SK-N-SH (cell line): ENCODE results near the gene TMEM167A. TPM values are rescaled to one million over a fixed set of nuclear protein-coding genes. Genes with fewer than 3 reads are reported as not detected.

Source experiments
- CTCF ChIA-PET: fragments of 300-600, 350-600 bp; formaldehyde crosslinking; extraction: SDS; loops from one replicate; lab custom pipeline; 2021; lab: Yijun Ruan, JAX
- POLR2A ChIA-PET: fragments of 350-600 bp; sonication (Branson Sonifier 250); formaldehyde crosslinking; extraction: SDS; loops from one replicate; lab custom pipeline; 2020; ENCODE audit warnings: antibody characterized with exemption, inconsistent platforms; lab: Yijun Ruan, JAX
- DNase-seq: peaks from one replicate; pipeline ENCODE4 v3.0.0; 2012
- H2AFZ ChIP-seq: fragments of 200-600 bp; sonication (generic); 2 replicates; pipeline ENCODE4 v1.8.1; 2016; ENCODE audit warnings: antibody characterized with exemption, mild to moderate bottlenecking, low read depth
- H3F3A ChIP-seq: fragments of 200-600 bp; sonication (generic); replicated peaks from 2 replicates; pipeline ENCODE3; 2016; ENCODE audit warnings: antibody characterized with exemption, mild to moderate bottlenecking; ENCODE audit not compliant: insufficient read depth
- H3K27ac ChIP-seq, 2 experiments: fragments of 200-500 bp in 1 of 2; fragments of 200-600 bp in 1 of 2; sonication (Bioruptor generic) in 1 of 2; sonication (generic), shearing (Covaris generic) in 1 of 2; 2 replicates each; pipeline versions ENCODE4 v1.5.1 to v1.6.1; 2014 to 2016; ENCODE audit warnings: low read depth in 2 of 2, inconsistent platforms in 1 of 2, low read length in 1 of 2, mild to moderate bottlenecking in 1 of 2, mixed read lengths in 1 of 2
- H3K27me3 ChIP-seq: fragments of 200-600 bp; sonication (generic), shearing (Covaris generic); 2 replicates; pipeline ENCODE4 v1.6.1; 2016; ENCODE audit warnings: mixed run types; ENCODE audit not compliant: insufficient read depth
- H3K36me3 ChIP-seq, 2 experiments: fragments of 200-500 bp in 1 of 2; fragments of 200-600 bp in 1 of 2; sonication (Bioruptor generic) in 1 of 2; sonication (generic) in 1 of 2; replicated peaks in 1 of 2; 2 replicates each; pipeline versions ENCODE3 to v1.5.1; 2014 to 2016; ENCODE audit warnings: low read length in 1 of 2, mild to moderate bottlenecking in 1 of 2; ENCODE audit not compliant: insufficient read depth in 2 of 2, control insufficient read depth in 1 of 2
- H3K4me1 ChIP-seq, 2 experiments: fragments of 200-500 bp in 1 of 2; fragments of 200-600 bp in 1 of 2; sonication (Bioruptor generic) in 1 of 2; sonication (generic), shearing (Covaris generic) in 1 of 2; 2 replicates each; pipeline versions ENCODE4 v1.5.1 to v1.6.1; 2014 to 2016; ENCODE audit warnings: low read depth in 1 of 2, low read length in 1 of 2, mixed run types in 1 of 2; ENCODE audit not compliant: insufficient read depth in 2 of 2, control insufficient read depth in 1 of 2
- H3K4me2 ChIP-seq: fragments of 200-600 bp; sonication (generic), shearing (Covaris generic); 2 replicates; pipeline ENCODE4 v1.6.1; 2017; ENCODE audit warnings: mixed run types
- H3K4me3 ChIP-seq, 2 experiments: fragments of 200-500 bp in 1 of 2; fragments of 200-600 bp in 1 of 2; sonication (Bioruptor generic) in 1 of 2; sonication (generic), shearing (Covaris generic) in 1 of 2; 2 replicates each; pipeline versions ENCODE4 v1.5.1 to v1.8.1; 2014 to 2016; ENCODE audit warnings: low read depth in 2 of 2, inconsistent platforms in 1 of 2, low read length in 1 of 2, mild to moderate bottlenecking in 1 of 2, mixed read lengths in 1 of 2, moderate library complexity in 1 of 2
- H3K79me2 ChIP-seq: fragments of 200-600 bp; sonication (generic); 2 replicates; pipeline ENCODE4 v1.8.1; 2017; ENCODE audit warnings: mild to moderate bottlenecking; ENCODE audit not compliant: insufficient read depth
- H3K9ac ChIP-seq: fragments of 200-600 bp; sonication (generic); 2 replicates; pipeline ENCODE4 v1.6.1; 2017; ENCODE audit warnings: mixed run types
- H3K9me2 ChIP-seq: fragments of 200-600 bp; sonication (generic); 2 replicates; pipeline ENCODE4 v1.6.1; 2017; ENCODE audit warnings: mixed run types
- H3K9me3 ChIP-seq: fragments of 200-600 bp; sonication (generic); 2 replicates; pipeline ENCODE4 v1.6.1; 2017; ENCODE audit warnings: mixed run types, mild to moderate bottlenecking, moderate library complexity
- H4K20me1 ChIP-seq: fragments of 200-600 bp; sonication (generic); 2 replicates; pipeline ENCODE4 v1.6.1; 2017; ENCODE audit warnings: mild to moderate bottlenecking, mixed run types; ENCODE audit not compliant: insufficient read depth
- CHD2 ChIP-seq: fragments of 150-350 bp; IDR thresholded peaks from 2 replicates; pipeline ENCODE4 v1.6.1; 2018; ENCODE audit warnings: low read length; ENCODE audit not compliant: partially characterized antibody
- EP300 ChIP-seq, 2 experiments: IDR thresholded peaks; 2 replicates each; pipeline versions ENCODE4 v1.4.0 to v1.6.1; 2012; ENCODE audit warnings: borderline replicate concordance in 1 of 2, low read depth in 1 of 2, low read length in 1 of 2
- FOSL2 ChIP-seq: IDR thresholded peaks from 2 replicates; pipeline ENCODE4 v1.4.0; 2012; ENCODE audit warnings: low read depth, mild to moderate bottlenecking, moderate library complexity, borderline replicate concordance
- FOXJ3 ChIP-seq: sonication (generic); formaldehyde crosslinking; IDR thresholded peaks from 2 replicates; pipeline ENCODE4 v1.5.1; 2020; ENCODE audit warnings: mild to moderate bottlenecking, missing genetic modification reagents
- FOXM1 ChIP-seq: IDR thresholded peaks from 2 replicates; pipeline ENCODE4 v1.4.0; 2012; ENCODE audit warnings: low read depth, mild to moderate bottlenecking
- GABPA ChIP-seq: IDR thresholded peaks from 2 replicates; pipeline ENCODE4 v1.4.0; 2012; ENCODE audit warnings: low read depth, mild to moderate bottlenecking
- GATA2 ChIP-seq: sonication (generic); formaldehyde crosslinking; IDR thresholded peaks from 2 replicates; pipeline ENCODE4 v1.5.0; 2020; ENCODE audit warnings: mild to moderate bottlenecking, missing genetic modification reagents
- MXI1 ChIP-seq: IDR thresholded peaks from 2 replicates; pipeline ENCODE4 v1.6.1; 2012; ENCODE audit warnings: mild to moderate bottlenecking, low read depth, low read length, improper control_type of control experiment
- NFIC ChIP-seq: IDR thresholded peaks from 2 replicates; pipeline ENCODE4 v1.4.0; 2012; ENCODE audit warnings: borderline replicate concordance
- POLR2AphosphoS5 ChIP-seq: IDR thresholded peaks from 2 replicates; pipeline ENCODE4 v1.6.1; 2012; ENCODE audit warnings: low read depth, low read length
- REST ChIP-seq: IDR thresholded peaks from 2 replicates; pipeline ENCODE4 v1.6.1; 2012; ENCODE audit warnings: mild to moderate bottlenecking, low read depth, low read length, moderate library complexity
- RXRA ChIP-seq: IDR thresholded peaks from 2 replicates; pipeline ENCODE4 v1.4.0; 2012; ENCODE audit warnings: low read depth, mild to moderate bottlenecking, borderline replicate concordance
- SIN3A ChIP-seq: IDR thresholded peaks from 2 replicates; pipeline ENCODE4 v1.6.1; 2012; ENCODE audit warnings: low read depth, mild to moderate bottlenecking, low read length, moderate library complexity, borderline replicate concordance
- TEAD4 ChIP-seq: IDR thresholded peaks from 2 replicates; pipeline ENCODE4 v1.4.0; 2012; ENCODE audit warnings: mild to moderate bottlenecking, borderline replicate concordance; ENCODE audit not compliant: insufficient read depth
- USF1 ChIP-seq: IDR thresholded peaks from 2 replicates; pipeline ENCODE4 v1.4.0; 2012; ENCODE audit warnings: low read depth, borderline replicate concordance
- USF2 ChIP-seq: fragments of 150-350 bp; IDR thresholded peaks from 2 replicates; pipeline ENCODE4 v1.6.1; 2017; ENCODE audit warnings: antibody characterized with exemption, low read length, low read depth, borderline replicate concordance
- ZBTB33 ChIP-seq: IDR thresholded peaks from 2 replicates; pipeline ENCODE4 v1.4.0; 2012; ENCODE audit warnings: low read depth, borderline replicate concordance
- WGBS: methylation state at CpG from one replicate; pipeline ENCODE4 v1.1.6; 2017; ENCODE audit warnings: low lambda C conversion rate; 5-methylcytosine and 5-hydroxymethylcytosine counted together
- polyA plus RNA-seq, 3 experiments: library from polyadenylated mRNA; depleted of rRNA; stranded (reverse); fragments of >200 nt; gene quantifications; 2 replicates each; pipeline ENCODE4 v1.2.3, GENCODE V29; 2012

TMEM167A gene
- polyA plus RNA-seq, 1 of the 3 experiments (the other 2 are of a cell fraction): 23.7 TPM

GRCh38 chr5:83093692-83094091 lies 16.5 kb upstream of the TMEM167A start (continued):
- TF ChIP-seq USF2 (no peak), REST (no peak), FOXM1 (no peak), TEAD4 (no peak)
- TF ChIP-seq, all 33 proteins: peak for 0

- peaks cover 15% of the 10 kb centered on the region for H3F3A ChIP-seq
- H3K9me2 ChIP-seq: no peaks in the 10 kb centered on the region
- TF ChIP-seq USF1 (no peak), ZBTB33 (no peak), NFIC (no peak), RXRA (no peak), EP300 (IDR thresholded peaks at IDR 0.05; ENCODE audit: borderline replicate concordance in 1 of 2, low read depth in 1 of 2, low read length in 1 of 2) (no peak), GABPA (no peak), CHD2 (no peak), POLR2AphosphoS5 (no peak), SIN3A (no peak), FOXJ3 (CRISPR knock-in tag) (no peak), FOXM1 (no peak), FOSL2 (no peak), MXI1 (no peak), GATA2 (CRISPR knock-in tag) (no peak)
- H3K4me3 ChIP-seq: no peak overlapping the region
- no peaks in the 10 kb centered on the region for H3K79me2 ChIP-seq
- H3K4me2 ChIP-seq: no peak overlapping the region
- H3K9ac ChIP-seq: no peak overlapping the region
- H3K27ac ChIP-seq: no peak overlapping the region
- no peak for DNase-seq
- ChIA-PET CTCF (interaction anchor here (1.0 kb wide), 1 partner anchor 9 kb away, joined by 3 read pairs; no protein-coding TSS in a partner anchor), POLR2A (no interaction called here)
- 87% methylated on average over 2 of the region's 2 CpGs for WGBS
- H3K9me3 ChIP-seq: peaks cover 8% of the 10 kb centered on the region; the same call in 1 of the 2 replicates
- peaks cover under 1 to 11% of the 10 kb centered on the region in 2 experiments; a peak in 2 of 4 replicates for H3K4me1 ChIP-seq
- no peaks in the 10 kb centered on the region for H4K20me1 ChIP-seq
- H2AFZ ChIP-seq: no peak overlapping the region
- no peaks in the 10 kb centered on the region for H3K27me3 ChIP-seq
- no peaks in the 10 kb centered on the region for H3K36me3 ChIP-seq
Measured at GRCh38 chr5:83092619-83093018, 15.4 kb upstream of the TMEM167A start.
